ENCODE data around the gene EFEMP1.

GRCh38 chr2:55856936-55857335, 66.6 kb downstream of the EFEMP1 start:
- TF ChIP-seq GATA2 (IDR thresholded peaks at IDR 0.05; ENCODE audit: low read depth, low read length) (no peak), GATA3 (IDR thresholded peaks at IDR 0.05; ENCODE audit: low read depth, low read length) (no peak)
